ENCODE data around the gene ACTR1A. TPM values are rescaled to one million over a fixed set of nuclear protein-coding genes. Genes with fewer than 3 reads are reported as not detected.

Gene ACTR1A
- total and polyA plus RNA-seq, 9 of the 15 experiments (the other 6 are each of a cell fraction or from before 2014, with no cell fraction given), result 36.3 to 77.2 (median 49.6) TPM

DNA sequence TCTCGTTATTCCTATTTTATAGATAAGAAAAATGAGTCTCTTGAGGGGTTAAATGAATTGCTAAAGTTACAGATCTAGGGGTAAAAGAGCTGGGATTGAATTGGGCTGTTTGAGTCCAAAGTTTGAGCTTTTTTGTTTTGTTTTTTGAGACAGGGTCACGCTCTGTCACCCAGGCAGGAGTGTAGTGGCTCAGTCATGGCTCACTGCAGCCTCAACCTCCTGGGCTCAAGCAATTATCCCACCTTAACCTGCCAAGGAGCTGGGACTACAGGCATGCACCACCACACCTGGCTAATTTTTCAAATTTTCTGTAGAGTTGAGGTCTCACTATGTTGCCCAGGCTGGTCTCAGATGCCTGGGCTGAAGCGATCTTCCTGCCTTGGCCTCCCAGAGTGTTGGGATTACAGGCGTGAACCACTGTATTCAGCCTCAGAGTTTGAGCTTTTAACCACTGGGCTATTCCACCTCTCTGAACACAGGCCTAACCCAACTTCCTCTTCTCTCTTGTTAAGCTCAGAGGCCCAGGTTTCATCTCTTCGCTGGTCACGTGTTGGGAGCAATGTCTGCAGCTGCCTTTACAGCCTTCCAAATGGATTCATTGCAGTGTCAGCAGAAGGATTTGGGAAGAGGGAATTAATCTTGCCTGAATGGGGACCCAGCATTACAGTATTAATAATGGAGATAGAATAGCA lies 9.2 kb upstream of the ACTR1A start:
- Histone ChIP-seq H3K4me2 (ENCODE audit: insufficient read depth, low read length) (no peak overlapping the region), H3K36me3 (ENCODE audit: control insufficient read depth, insufficient read depth, low read length) (peaks cover 44% of the 10 kb centered on the region), H3K4me3 (no peak overlapping the region), H3K4me1 (replicated peaks in 1 of 2; ENCODE audit: control insufficient read depth in 2 of 2, insufficient read depth in 2 of 2, low read length in 2 of 2) (no peaks in the 10 kb centered on the region), H3K9me3 (replicated peaks; ENCODE audit: control insufficient read depth, insufficient read depth, low read depth, low read length) (no peaks in the 10 kb centered on the region), H3K9me1 (ENCODE audit: control insufficient read depth, insufficient read depth, low read length) (peaks cover 3% of the 10 kb centered on the region), H3K27ac (ENCODE audit: extremely low read depth, low read depth, low read length) (no peak overlapping the region), H2AFZ (ENCODE audit: low read depth, low read length) (no peak overlapping the region), H3K9ac (ENCODE audit: insufficient read depth in 1 of 2, low read depth in 2 of 2, low read length in 2 of 2) (no peak overlapping the region), H4K20me1 (replicated peaks; ENCODE audit: control insufficient read depth, insufficient read depth, low read length) (no peaks in the 10 kb centered on the region), H3K79me2 (ENCODE audit: control insufficient read depth, insufficient read depth, low read length) (0 out of 3 replicates have a peak, but pooled peaks cover 2% of the 10 kb centered on the region), H3K27me3 (ENCODE audit: control insufficient read depth in 2 of 2, insufficient read depth in 2 of 2, low read length in 2 of 2) (no peaks in the 10 kb centered on the region)
- intact Hi-C loops (cut with micrococcal nuclease), result no loop called here
- ChIA-PET POLR2A (interaction anchor here (0.6 to 0.7 kb wide), 2 partner anchors 9 to 11 kb away, joined by 3 read pairs; partner anchors contain the start of gene ACTR1A), CTCF (ENCODE audit: low intra/inter-chr PET ratio) (interaction anchor here (0.5 kb wide), 1 partner anchor 202 kb away, joined by 3 read pairs; no protein-coding TSS in a partner anchor)
- DNase-seq (ENCODE audit: extremely low read depth in 1 of 4, low spot score in 3 of 4), result no peak
- no peak for FAIRE-seq
- no peak for ATAC-seq
- 76% methylated on average over 5 of the region's 6 CpGs for WGBS (ENCODE audit: insufficient coverage, low coverage, missing lambda C conversion rate)
- in situ Hi-C loops (cut with MboI), result loop anchor here (25.0 kb wide), 1 partner anchor 674 kb away; the partner anchor contains the start of gene KCNIP2
- BruUV-seq (replicated peaks), result no TSS peak
- TF ChIP-seq KAT7 (CRISPR knock-in tag; IDR thresholded peaks at IDR 0.05; ENCODE audit: borderline replicate concordance), result no peak
- TF ChIP-seq, protein P1, sequence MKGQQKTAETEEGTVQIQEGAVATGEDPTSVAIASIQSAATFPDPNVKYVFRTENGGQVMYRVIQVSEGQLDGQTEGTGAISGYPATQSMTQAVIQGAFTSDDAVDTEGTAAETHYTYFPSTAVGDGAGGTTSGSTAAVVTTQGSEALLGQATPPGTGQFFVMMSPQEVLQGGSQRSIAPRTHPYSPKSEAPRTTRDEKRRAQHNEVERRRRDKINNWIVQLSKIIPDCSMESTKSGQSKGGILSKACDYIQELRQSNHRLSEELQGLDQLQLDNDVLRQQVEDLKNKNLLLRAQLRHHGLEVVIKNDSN (CRISPR knock-in tag; IDR thresholded peaks at IDR 0.05), result no peak; the same call in 1 of the 2 replicates
- no peak for TF ChIP-seq ARHGAP35 (IDR thresholded peaks at IDR 0.05; ENCODE audit: partially characterized antibody)
- TF ChIP-seq, protein P2, sequence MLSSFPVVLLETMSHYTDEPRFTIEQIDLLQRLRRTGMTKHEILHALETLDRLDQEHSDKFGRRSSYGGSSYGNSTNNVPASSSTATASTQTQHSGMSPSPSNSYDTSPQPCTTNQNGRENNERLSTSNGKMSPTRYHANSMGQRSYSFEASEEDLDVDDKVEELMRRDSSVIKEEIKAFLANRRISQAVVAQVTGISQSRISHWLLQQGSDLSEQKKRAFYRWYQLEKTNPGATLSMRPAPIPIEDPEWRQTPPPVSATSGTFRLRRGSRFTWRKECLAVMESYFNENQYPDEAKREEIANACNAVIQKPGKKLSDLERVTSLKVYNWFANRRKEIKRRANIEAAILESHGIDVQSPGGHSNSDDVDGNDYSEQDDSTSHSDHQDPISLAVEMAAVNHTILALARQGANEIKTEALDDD (IDR thresholded peaks at IDR 0.05), result no peak
- no peak for TF ChIP-seq FOXJ2 (tag; IDR thresholded peaks at IDR 0.05)
- no peak for TF ChIP-seq CEBPG (CRISPR knock-in tag; IDR thresholded peaks at IDR 0.05)
- TF ChIP-seq CEBPG (tag; conservative IDR thresholded peaks at IDR 0.05 in 1 of 2, IDR thresholded peaks at IDR 0.05 in 1 of 2), result no peak
- TF ChIP-seq, protein P3, sequence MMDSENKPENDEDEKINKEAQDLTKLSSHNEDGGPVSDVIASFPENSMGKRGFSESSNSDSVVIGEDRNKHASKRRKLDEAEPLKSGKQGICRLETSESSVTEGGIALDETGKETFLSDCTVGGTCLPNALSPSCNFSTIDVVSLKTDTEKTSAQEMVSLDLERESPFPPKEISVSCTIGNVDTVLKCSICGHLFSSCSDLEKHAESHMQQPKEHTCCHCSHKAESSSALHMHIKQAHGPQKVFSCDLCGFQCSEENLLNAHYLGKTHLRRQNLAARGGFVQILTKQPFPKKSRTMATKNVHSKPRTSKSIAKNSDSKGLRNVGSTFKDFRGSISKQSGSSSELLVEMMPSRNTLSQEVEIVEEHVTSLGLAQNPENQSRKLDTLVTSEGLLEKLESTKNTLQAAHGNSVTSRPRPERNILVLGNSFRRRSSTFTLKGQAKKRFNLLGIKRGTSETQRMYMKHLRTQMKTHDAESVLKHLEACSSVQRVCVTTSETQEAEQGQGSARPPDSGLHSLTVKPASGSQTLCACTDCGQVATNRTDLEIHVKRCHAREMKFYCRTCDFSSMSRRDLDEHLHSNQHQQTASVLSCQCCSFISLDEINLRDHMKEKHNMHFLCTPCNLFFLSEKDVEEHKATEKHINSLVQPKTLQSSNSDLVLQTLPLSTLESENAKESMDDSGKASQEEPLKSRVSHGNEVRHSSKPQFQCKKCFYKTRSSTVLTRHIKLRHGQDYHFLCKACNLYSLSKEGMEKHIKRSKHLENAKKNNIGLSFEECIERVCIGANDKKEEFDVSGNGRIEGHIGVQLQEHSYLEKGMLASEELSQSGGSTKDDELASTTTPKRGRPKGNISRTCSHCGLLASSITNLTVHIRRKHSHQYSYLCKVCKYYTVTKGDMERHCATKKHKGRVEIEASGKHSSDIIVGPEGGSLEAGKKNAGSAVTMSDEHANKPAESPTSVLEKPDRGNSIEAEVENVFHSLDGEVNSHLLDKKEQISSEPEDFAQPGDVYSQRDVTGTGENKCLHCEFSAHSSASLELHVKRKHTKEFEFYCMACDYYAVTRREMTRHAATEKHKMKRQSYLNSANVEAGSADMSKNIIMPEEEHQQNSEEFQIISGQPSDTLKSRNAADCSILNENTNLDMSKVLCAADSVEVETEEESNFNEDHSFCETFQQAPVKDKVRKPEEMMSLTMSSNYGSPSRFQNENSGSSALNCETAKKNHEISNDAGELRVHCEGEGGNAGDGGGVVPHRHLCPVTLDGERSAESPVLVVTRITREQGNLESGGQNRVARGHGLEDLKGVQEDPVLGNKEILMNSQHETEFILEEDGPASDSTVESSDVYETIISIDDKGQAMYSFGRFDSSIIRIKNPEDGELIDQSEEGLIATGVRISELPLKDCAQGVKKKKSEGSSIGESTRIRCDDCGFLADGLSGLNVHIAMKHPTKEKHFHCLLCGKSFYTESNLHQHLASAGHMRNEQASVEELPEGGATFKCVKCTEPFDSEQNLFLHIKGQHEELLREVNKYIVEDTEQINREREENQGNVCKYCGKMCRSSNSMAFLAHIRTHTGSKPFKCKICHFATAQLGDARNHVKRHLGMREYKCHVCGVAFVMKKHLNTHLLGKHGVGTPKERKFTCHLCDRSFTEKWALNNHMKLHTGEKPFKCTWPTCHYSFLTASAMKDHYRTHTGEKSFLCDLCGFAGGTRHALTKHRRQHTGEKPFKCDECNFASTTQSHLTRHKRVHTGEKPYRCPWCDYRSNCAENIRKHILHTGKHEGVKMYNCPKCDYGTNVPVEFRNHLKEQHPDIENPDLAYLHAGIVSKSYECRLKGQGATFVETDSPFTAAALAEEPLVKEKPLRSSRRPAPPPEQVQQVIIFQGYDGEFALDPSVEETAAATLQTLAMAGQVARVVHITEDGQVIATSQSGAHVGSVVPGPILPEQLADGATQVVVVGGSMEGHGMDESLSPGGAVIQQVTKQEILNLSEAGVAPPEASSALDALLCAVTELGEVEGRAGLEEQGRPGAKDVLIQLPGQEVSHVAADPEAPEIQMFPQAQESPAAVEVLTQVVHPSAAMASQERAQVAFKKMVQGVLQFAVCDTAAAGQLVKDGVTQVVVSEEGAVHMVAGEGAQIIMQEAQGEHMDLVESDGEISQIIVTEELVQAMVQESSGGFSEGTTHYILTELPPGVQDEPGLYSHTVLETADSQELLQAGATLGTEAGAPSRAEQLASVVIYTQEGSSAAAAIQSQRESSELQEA (IDR thresholded peaks at IDR 0.05; ENCODE audit: low read depth), result no peak
- TF ChIP-seq MCM7 (IDR thresholded peaks at IDR 0.05), result no peak
